OCI-LY7 (cell line): ENCODE measurements around the gene LRPPRC.
A peak's percentile ranks its signal among the peaks of the same experiment; 100 is the strongest.

Source experiments
- EZH2phosphoT487 ChIP-seq: fragments of 200-600 bp; sonication (generic); IDR thresholded peaks from 2 replicates; pipeline ENCODE4 v1.6.1; 2018; ENCODE audit warnings: low read depth, borderline replicate concordance, mild to moderate bottlenecking, mixed run types, antibody characterized with exemption, low read length, moderate library complexity, mixed read lengths
- TF ChIP-seq, protein P1 (sequence below): fragments of 200-600 bp; sonication (generic); conservative IDR thresholded peaks from 2 replicates; pipeline ENCODE4 v1.5.1; 2014; ENCODE audit warnings: mild to moderate bottlenecking, antibody characterized with exemption, low read length, moderate library complexity, mixed read lengths

DNA sequence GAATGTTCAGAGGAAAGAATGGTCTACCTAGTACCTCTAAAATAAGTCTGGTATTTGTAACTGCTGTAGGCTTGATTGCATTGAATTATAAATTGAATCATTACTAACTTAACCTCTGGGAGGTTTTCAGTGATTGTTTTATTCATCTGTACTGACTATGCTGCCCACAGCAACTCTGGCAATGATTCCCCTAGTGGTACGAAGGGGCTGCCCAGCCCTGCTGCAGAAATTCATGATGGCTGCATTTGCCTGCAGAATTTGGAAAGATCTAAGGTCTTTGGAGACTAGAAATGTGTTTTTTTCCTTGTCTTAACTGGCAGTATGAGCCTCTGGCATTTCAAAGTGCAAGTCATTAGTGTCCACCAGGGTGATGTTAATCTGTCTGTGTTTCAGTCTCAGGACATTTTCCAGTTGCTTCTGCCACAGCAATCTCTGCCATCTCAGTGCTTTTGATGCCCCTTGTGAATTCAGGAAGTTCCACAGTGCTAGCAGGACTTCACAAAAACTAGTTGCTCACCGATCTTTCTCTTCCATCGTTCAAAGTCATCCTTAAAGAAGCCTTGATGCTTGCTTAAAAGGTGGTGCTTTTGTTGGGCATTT is 13.4 kb upstream of the LRPPRC start:
- TF ChIP-seq, protein P1, sequence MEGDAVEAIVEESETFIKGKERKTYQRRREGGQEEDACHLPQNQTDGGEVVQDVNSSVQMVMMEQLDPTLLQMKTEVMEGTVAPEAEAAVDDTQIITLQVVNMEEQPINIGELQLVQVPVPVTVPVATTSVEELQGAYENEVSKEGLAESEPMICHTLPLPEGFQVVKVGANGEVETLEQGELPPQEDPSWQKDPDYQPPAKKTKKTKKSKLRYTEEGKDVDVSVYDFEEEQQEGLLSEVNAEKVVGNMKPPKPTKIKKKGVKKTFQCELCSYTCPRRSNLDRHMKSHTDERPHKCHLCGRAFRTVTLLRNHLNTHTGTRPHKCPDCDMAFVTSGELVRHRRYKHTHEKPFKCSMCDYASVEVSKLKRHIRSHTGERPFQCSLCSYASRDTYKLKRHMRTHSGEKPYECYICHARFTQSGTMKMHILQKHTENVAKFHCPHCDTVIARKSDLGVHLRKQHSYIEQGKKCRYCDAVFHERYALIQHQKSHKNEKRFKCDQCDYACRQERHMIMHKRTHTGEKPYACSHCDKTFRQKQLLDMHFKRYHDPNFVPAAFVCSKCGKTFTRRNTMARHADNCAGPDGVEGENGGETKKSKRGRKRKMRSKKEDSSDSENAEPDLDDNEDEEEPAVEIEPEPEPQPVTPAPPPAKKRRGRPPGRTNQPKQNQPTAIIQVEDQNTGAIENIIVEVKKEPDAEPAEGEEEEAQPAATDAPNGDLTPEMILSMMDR, result peak; percentile 33; the same call in 1 of the 2 replicates
- TF ChIP-seq EZH2phosphoT487, result no peak
